Body of pancreas (tissue), 4 donors: ENCODE data around the gene RELN.

Source experiments
- CTCF ChIP-seq, 7 experiments: fragments of 450-650 bp in 4 of 7; fragments of 200-600 bp in 3 of 7; sonication (generic) in 3 of 7; IDR thresholded peaks; one replicate each; pipeline ENCODE4 v1.5.1; 2016 to 2019; ENCODE audit warnings: antibody characterized with exemption in 7 of 7
- POLR2A ChIP-seq, 3 donors: fragments of 450-650 bp; IDR thresholded peaks; one replicate each; pipeline ENCODE4 v1.6.1; 2016; ENCODE audit warnings: antibody characterized with exemption in 3 of 3, mild to moderate bottlenecking in 2 of 3

- TF ChIP-seq CTCF (IDR thresholded peaks at IDR 0.05) (no peak), POLR2A (IDR thresholded peaks at IDR 0.05) (no peak)
Measured at GRCh38 chr7:103781409-103781808, 208.0 kb downstream of the RELN start.
